K562 (cell line): Measurements from ENCODE around the gene LSM12. TPM values are rescaled to one million over a fixed set of nuclear protein-coding genes. Genes with fewer than 3 reads are reported as not detected.

ENCODE experiments used
- CAMTA2 ChIP-seq: fragments of 250-450 bp; sonication (Bioruptor Pico); conservative IDR thresholded peaks from 2 replicates; pipeline ENCODE4 v1.5.1; 2022
- CBX2 ChIP-seq: fragments of 200-600 bp; sonication (generic); IDR thresholded peaks from one replicate; pipeline ENCODE4 v1.6.1; 2012; ENCODE audit warnings: mild to moderate bottlenecking, low read length, inconsistent platforms; ENCODE audit not compliant: insufficient read depth, poor library complexity, severe bottlenecking
- GATA2 ChIP-seq: sonication (generic); formaldehyde crosslinking; IDR thresholded peaks from 2 replicates; pipeline ENCODE4 v1.4.0; 2020; ENCODE audit warnings: mild to moderate bottlenecking, missing genetic modification reagents
- MCM5 ChIP-seq: fragments of 450-650 bp; IDR thresholded peaks from 2 replicates; pipeline ENCODE4 v1.6.1; 2016; ENCODE audit warnings: low read depth
- NEUROD1 ChIP-seq: fragments of 150-350 bp; IDR thresholded peaks from 2 replicates; pipeline ENCODE4 v1.6.1; 2014; ENCODE audit warnings: borderline replicate concordance, low read length, low read depth; ENCODE audit not compliant: partially characterized antibody
- ZBTB40 ChIP-seq, 2 experiments: fragments of 450-650 bp in 1 of 2; sonication (generic) in 1 of 2; formaldehyde crosslinking in 1 of 2; IDR thresholded peaks; 2 replicates each; pipeline versions ENCODE4 v1.7.1 to v1.9.0; 2016 to 2022; ENCODE audit warnings: inconsistent platforms in 1 of 2, mild to moderate bottlenecking in 1 of 2, missing genetic modification reagents in 1 of 2
- ZNF707 ChIP-seq: fragments of 250-450 bp; sonication (Bioruptor Pico); conservative IDR thresholded peaks from 2 replicates; pipeline ENCODE4 v1.8.0; 2022; ENCODE audit warnings: inconsistent platforms, mild to moderate bottlenecking, moderate library complexity
- polyA plus RNA-seq, 8 experiments: library from polyadenylated mRNA; depleted of rRNA in 4 of 8; stranded (reverse) in 5 of 8; unstranded in 3 of 8; fragments of >200 nt; fragmentation: Nextera tagmentation in 2 of 8; fragmentation: Illumina TruSeq in 1 of 8; extraction: Ambion mirVana in 2 of 8; extraction: Trizol in 1 of 8; gene quantifications; 2 replicates each; pipeline versions ENCODE4 v1.2.1 to v1.2.3, GENCODE V29; 2011 to 2014; ENCODE audit warnings: inconsistent platforms in 1 of 8, missing spikeins in 1 of 8
- total RNA-seq, 7 experiments: library from RNA; depleted of rRNA in 6 of 7; stranded (reverse); fragments of >200 nt in 6 of 7; fragmentation: Illumina TruSeq in 2 of 7; extraction: Trizol in 2 of 7; gene quantifications; 2 replicates each; pipeline versions ENCODE4 v1.2.1 to v1.2.3, GENCODE V29; 2011 to 2021; ENCODE audit warnings: low replicate concordance in 1 of 7
- TF ChIP-seq, protein P1 (sequence below): fragments of 250-450 bp; sonication (Bioruptor Pico); IDR thresholded peaks from 2 replicates; pipeline ENCODE4 v1.9.0; 2021; ENCODE audit warnings: mild to moderate bottlenecking
- TF ChIP-seq, protein P2 (sequence below): fragments of 450-650 bp; formaldehyde crosslinking; IDR thresholded peaks from 2 replicates; pipeline ENCODE4 v1.4.0; 2020; ENCODE audit warnings: mild to moderate bottlenecking, moderate library complexity
- TF ChIP-seq, protein P3 (sequence below): fragments of 450-650 bp; IDR thresholded peaks from 2 replicates; pipeline ENCODE4 v1.6.1; 2014; ENCODE audit warnings: low read depth, mild to moderate bottlenecking, moderate library complexity, borderline replicate concordance
- TF ChIP-seq, protein P4 (sequence below): sonication (generic); formaldehyde crosslinking; IDR thresholded peaks from 2 replicates; pipeline ENCODE4 v1.4.0; 2020; ENCODE audit warnings: mild to moderate bottlenecking, missing genetic modification reagents

Gene LSM12
- total and polyA plus RNA-seq, 9 of the 15 experiments (the other 6 are each of a cell fraction or from before 2014, with no cell fraction given), result 53.0 to 258 (median 89.3) TPM

GRCh38 chr17:44095647-44096496 lies 29.4 kb upstream of the LSM12 start (continued):
- peak; percentile 70 for TF ChIP-seq ZBTB40 (IDR thresholded peaks at IDR 0.05)
- TF ChIP-seq ZBTB40 (CRISPR knock-in tag; IDR thresholded peaks at IDR 0.05), result no peak
- no peak for TF ChIP-seq CAMTA2 (CRISPR knock-in tag)
- TF ChIP-seq, protein P1, sequence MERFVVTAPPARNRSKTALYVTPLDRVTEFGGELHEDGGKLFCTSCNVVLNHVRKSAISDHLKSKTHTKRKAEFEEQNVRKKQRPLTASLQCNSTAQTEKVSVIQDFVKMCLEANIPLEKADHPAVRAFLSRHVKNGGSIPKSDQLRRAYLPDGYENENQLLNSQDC (CRISPR knock-in tag), result no peak
- TF ChIP-seq, protein P2, sequence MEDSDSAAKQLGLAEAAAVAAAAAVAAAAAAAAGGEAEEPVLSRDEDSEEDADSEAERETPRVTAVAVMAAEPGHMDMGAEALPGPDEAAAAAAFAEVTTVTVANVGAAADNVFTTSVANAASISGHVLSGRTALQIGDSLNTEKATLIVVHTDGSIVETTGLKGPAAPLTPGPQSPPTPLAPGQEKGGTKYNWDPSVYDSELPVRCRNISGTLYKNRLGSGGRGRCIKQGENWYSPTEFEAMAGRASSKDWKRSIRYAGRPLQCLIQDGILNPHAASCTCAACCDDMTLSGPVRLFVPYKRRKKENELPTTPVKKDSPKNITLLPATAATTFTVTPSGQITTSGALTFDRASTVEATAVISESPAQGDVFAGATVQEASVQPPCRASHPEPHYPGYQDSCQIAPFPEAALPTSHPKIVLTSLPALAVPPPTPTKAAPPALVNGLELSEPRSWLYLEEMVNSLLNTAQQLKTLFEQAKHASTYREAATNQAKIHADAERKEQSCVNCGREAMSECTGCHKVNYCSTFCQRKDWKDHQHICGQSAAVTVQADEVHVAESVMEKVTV (CRISPR knock-in tag), result no peak
- no peak for TF ChIP-seq ZNF707 (CRISPR knock-in tag)
- TF ChIP-seq, protein P3, sequence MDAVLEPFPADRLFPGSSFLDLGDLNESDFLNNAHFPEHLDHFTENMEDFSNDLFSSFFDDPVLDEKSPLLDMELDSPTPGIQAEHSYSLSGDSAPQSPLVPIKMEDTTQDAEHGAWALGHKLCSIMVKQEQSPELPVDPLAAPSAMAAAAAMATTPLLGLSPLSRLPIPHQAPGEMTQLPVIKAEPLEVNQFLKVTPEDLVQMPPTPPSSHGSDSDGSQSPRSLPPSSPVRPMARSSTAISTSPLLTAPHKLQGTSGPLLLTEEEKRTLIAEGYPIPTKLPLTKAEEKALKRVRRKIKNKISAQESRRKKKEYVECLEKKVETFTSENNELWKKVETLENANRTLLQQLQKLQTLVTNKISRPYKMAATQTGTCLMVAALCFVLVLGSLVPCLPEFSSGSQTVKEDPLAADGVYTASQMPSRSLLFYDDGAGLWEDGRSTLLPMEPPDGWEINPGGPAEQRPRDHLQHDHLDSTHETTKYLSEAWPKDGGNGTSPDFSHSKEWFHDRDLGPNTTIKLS, result no peak
- TF ChIP-seq CBX2, result no peak
- TF ChIP-seq NEUROD1, result no peak
- no peak for TF ChIP-seq MCM5
- TF ChIP-seq GATA2 (CRISPR knock-in tag), result no peak
- TF ChIP-seq, protein P4, sequence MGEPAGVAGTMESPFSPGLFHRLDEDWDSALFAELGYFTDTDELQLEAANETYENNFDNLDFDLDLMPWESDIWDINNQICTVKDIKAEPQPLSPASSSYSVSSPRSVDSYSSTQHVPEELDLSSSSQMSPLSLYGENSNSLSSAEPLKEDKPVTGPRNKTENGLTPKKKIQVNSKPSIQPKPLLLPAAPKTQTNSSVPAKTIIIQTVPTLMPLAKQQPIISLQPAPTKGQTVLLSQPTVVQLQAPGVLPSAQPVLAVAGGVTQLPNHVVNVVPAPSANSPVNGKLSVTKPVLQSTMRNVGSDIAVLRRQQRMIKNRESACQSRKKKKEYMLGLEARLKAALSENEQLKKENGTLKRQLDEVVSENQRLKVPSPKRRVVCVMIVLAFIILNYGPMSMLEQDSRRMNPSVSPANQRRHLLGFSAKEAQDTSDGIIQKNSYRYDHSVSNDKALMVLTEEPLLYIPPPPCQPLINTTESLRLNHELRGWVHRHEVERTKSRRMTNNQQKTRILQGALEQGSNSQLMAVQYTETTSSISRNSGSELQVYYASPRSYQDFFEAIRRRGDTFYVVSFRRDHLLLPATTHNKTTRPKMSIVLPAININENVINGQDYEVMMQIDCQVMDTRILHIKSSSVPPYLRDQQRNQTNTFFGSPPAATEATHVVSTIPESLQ, result no peak
